SK-N-SH treated with all-trans-retinoic acid at 6 μM for 48 hours (cell line): ENCODE measurements around the gene AFAP1.

Experiments used
- ARNTL ChIP-seq: fragments of 450-650 bp; formaldehyde crosslinking; IDR thresholded peaks from 2 replicates; pipeline ENCODE4 v1.5.0; 2020; ENCODE audit warnings: low read depth, mild to moderate bottlenecking, moderate library complexity, borderline replicate concordance
- ESRRG ChIP-seq: fragments of 250-450 bp; sonication (Bioruptor Pico); IDR thresholded peaks from 2 replicates; pipeline ENCODE4 v1.6.1; 2021; ENCODE audit warnings: mild to moderate bottlenecking
- GLIS3 ChIP-seq: fragments of 250-450 bp; sonication (Bioruptor Pico); IDR thresholded peaks from 2 replicates; pipeline ENCODE4 v1.5.0; 2020; ENCODE audit warnings: mild to moderate bottlenecking, moderate library complexity
- PPARA ChIP-seq: fragments of 250-450 bp; sonication (Bioruptor Pico); IDR thresholded peaks from 2 replicates; pipeline ENCODE4 v1.5.0; 2020; ENCODE audit warnings: mild to moderate bottlenecking, borderline replicate concordance
- RARB ChIP-seq: fragments of 250-450 bp; sonication (Bioruptor Pico); IDR thresholded peaks from 2 replicates; pipeline ENCODE4 v1.8.0; 2021; ENCODE audit warnings: mild to moderate bottlenecking, moderate library complexity
- SNAI2 ChIP-seq: fragments of 250-450 bp; sonication (Bioruptor Pico); IDR thresholded peaks from 2 replicates; pipeline ENCODE4 v1.5.0; 2020; ENCODE audit warnings: mild to moderate bottlenecking, moderate library complexity
- TCF4 ChIP-seq: fragments of 250-450 bp; sonication (Bioruptor Pico); IDR thresholded peaks from 2 replicates; pipeline ENCODE4 v1.8.0; 2021; ENCODE audit warnings: mild to moderate bottlenecking, moderate library complexity, borderline replicate concordance
- ZC3H10 ChIP-seq: fragments of 250-450 bp; sonication (Bioruptor Pico); IDR thresholded peaks from 2 replicates; pipeline ENCODE4 v1.5.1; 2021; ENCODE audit warnings: mild to moderate bottlenecking, moderate library complexity
- ZFP3 ChIP-seq: fragments of 250-450 bp; sonication (Bioruptor Pico); IDR thresholded peaks from 2 replicates; pipeline ENCODE4 v1.5.0; 2020; ENCODE audit warnings: mild to moderate bottlenecking, moderate library complexity
- ZFP30 ChIP-seq: fragments of 450-650 bp; formaldehyde crosslinking; IDR thresholded peaks from 2 replicates; pipeline ENCODE4 v1.5.0; 2022; ENCODE audit warnings: mild to moderate bottlenecking, moderate library complexity
- ZNF70 ChIP-seq: fragments of 450-650 bp; formaldehyde crosslinking; IDR thresholded peaks from 2 replicates; pipeline ENCODE4 v1.5.0; 2020; ENCODE audit warnings: mild to moderate bottlenecking, moderate library complexity
- TF ChIP-seq, protein P1 (sequence below): fragments of 250-450 bp; sonication (Bioruptor Pico); IDR thresholded peaks from 2 replicates; pipeline ENCODE4 v1.5.1; 2020; ENCODE audit warnings: low read depth, mild to moderate bottlenecking, moderate library complexity

DNA sequence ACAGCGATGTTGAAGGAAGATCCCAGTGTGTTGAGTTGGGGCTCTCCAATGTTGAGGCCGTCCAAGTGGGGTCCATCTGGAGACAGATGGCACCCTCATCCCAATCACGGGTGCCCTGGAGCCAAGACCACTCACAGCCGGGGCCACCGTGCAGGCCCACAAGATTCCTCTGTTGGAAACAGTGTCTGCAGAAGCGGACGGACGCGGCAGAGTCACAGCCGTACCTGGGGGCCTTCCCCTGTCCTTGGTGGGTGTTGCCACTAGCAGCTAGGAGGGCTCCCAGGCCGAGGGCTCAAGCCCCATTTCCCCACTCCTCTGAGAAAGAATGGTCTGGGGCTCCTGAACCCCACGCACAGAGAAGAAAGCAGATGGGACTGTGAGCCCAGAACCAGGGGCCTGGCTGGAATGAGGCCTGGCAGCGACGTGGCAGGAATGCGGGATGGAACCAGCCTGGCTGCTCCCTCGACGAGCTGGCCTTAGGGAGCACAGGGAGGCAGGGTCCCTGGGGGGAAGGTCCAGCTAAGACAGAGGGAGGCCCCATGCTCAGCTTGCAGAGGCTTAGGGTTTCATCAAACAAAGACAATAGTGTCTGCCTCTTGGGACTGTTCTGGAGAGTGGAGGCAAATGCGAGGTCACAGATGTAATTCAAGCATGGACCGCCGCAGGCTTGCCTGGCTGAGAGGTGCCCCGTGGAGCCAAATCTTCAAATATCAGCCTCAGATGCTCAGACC, 228.9 kb downstream of the AFAP1 start:
- TF ChIP-seq TCF4 (CRISPR knock-in tag) (no peak), ZFP3 (CRISPR knock-in tag) (no peak), SNAI2 (CRISPR knock-in tag) (no peak), ZC3H10 (CRISPR knock-in tag) (no peak), RARB (CRISPR knock-in tag) (no peak), GLIS3 (CRISPR knock-in tag) (no peak), PPARA (CRISPR knock-in tag) (no peak), ARNTL (no peak), ZNF70 (CRISPR knock-in tag) (no peak), ESRRG (CRISPR knock-in tag) (no peak), ZFP30 (no peak)
- TF ChIP-seq, protein P1, sequence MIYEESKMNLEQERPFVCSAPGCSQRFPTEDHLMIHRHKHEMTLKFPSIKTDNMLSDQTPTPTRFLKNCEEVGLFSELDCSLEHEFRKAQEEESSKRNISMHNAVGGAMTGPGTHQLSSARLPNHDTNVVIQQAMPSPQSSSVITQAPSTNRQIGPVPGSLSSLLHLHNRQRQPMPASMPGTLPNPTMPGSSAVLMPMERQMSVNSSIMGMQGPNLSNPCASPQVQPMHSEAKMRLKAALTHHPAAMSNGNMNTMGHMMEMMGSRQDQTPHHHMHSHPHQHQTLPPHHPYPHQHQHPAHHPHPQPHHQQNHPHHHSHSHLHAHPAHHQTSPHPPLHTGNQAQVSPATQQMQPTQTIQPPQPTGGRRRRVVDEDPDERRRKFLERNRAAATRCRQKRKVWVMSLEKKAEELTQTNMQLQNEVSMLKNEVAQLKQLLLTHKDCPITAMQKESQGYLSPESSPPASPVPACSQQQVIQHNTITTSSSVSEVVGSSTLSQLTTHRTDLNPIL (CRISPR knock-in tag) = no peak
